Osteocyte (in vitro differentiated cells): ENCODE measurements around the gene STARD13. TPM values are rescaled to one million over a fixed set of nuclear protein-coding genes. Genes with fewer than 3 reads are reported as not detected.
A peak's percentile ranks its signal among the peaks of the same experiment; 100 is the strongest.
"Not testable (repeated sequence)": the region's sequence is repeated elsewhere in the genome, so short reads cannot be mapped to it uniquely, and the experiment has no call there.

Experiments used
- DNase-seq: peaks from one replicate; pipeline ENCODE4 v3.0.0; 2021; ENCODE audit warnings: mixed read lengths; ENCODE audit not compliant: unreplicated experiment; ENCODE audit errors: extremely low spot score
- H3K27ac Mint-ChIP-seq: one replicate; pipeline ENCODE4 v1.8.0; 2021; ENCODE audit warnings: mild to moderate bottlenecking, mixed read lengths; ENCODE audit not compliant: unreplicated experiment
- H3K27me3 Mint-ChIP-seq: one replicate; pipeline ENCODE4 v1.8.0; 2021; ENCODE audit warnings: mixed read lengths; ENCODE audit not compliant: unreplicated experiment
- H3K36me3 Mint-ChIP-seq: one replicate; pipeline ENCODE4 v1.8.0; 2021; ENCODE audit warnings: mixed read lengths; ENCODE audit not compliant: unreplicated experiment
- H3K4me1 Mint-ChIP-seq: one replicate; pipeline ENCODE4 v1.8.0; 2021; ENCODE audit warnings: mixed read lengths; ENCODE audit not compliant: unreplicated experiment
- H3K4me3 Mint-ChIP-seq: one replicate; pipeline ENCODE4 v1.8.0; 2021; ENCODE audit warnings: mild to moderate bottlenecking, moderate library complexity, mixed read lengths; ENCODE audit not compliant: unreplicated experiment
- H3K9me3 Mint-ChIP-seq: one replicate; pipeline ENCODE4 v1.8.0; 2021; ENCODE audit warnings: mixed read lengths; ENCODE audit not compliant: unreplicated experiment
- total RNA-seq: library from RNA; stranded (reverse); gene quantifications from 2 replicates; pipeline ENCODE4 v1.2.1, GENCODE V29; 2021
- TF ChIP-seq, protein P1 (sequence below): fragments of 200-600 bp; sonication (generic); IDR thresholded peaks from 2 replicates; pipeline ENCODE4 v1.5.0; 2021; ENCODE audit warnings: antibody characterized with exemption, mild to moderate bottlenecking, moderate library complexity

Gene STARD13
- total RNA-seq, 1 donor from 2014 or later, result 72.0 TPM

DNA sequence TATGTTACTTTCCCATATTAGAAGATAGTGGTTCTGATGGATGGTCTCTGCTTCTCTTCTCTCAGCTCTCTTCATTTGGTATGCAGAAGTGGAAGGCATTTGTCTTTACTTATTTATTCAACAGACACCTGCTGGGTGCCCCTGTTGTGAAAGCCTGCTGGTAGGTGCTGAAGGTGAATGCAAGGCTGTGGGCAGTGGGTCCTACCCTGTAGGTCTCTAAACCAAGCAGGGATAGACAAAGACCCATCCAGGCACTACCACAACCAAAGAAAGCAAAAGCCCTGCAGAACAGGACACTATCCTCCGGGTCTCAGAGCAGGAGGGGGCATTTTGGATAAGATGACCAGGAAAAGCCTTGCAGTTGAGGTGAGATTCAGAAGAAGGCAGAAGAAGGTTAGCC lies 106.1 kb downstream of the STARD13 start:
- no peaks in the 10 kb centered on the region for H3K9me3 Mint-ChIP-seq
- H3K27ac Mint-ChIP-seq, result peak overlapping the region; percentile 90
- no peaks in the 10 kb centered on the region for H3K27me3 Mint-ChIP-seq
- H3K4me1 Mint-ChIP-seq, result peaks cover 93% of the 10 kb centered on the region
- no peak for DNase-seq
- peaks cover 25% of the 10 kb centered on the region for H3K36me3 Mint-ChIP-seq
- TF ChIP-seq, protein P1, sequence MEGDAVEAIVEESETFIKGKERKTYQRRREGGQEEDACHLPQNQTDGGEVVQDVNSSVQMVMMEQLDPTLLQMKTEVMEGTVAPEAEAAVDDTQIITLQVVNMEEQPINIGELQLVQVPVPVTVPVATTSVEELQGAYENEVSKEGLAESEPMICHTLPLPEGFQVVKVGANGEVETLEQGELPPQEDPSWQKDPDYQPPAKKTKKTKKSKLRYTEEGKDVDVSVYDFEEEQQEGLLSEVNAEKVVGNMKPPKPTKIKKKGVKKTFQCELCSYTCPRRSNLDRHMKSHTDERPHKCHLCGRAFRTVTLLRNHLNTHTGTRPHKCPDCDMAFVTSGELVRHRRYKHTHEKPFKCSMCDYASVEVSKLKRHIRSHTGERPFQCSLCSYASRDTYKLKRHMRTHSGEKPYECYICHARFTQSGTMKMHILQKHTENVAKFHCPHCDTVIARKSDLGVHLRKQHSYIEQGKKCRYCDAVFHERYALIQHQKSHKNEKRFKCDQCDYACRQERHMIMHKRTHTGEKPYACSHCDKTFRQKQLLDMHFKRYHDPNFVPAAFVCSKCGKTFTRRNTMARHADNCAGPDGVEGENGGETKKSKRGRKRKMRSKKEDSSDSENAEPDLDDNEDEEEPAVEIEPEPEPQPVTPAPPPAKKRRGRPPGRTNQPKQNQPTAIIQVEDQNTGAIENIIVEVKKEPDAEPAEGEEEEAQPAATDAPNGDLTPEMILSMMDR, result no peak
- H3K4me3 Mint-ChIP-seq, result no peak overlapping the region

DNA sequence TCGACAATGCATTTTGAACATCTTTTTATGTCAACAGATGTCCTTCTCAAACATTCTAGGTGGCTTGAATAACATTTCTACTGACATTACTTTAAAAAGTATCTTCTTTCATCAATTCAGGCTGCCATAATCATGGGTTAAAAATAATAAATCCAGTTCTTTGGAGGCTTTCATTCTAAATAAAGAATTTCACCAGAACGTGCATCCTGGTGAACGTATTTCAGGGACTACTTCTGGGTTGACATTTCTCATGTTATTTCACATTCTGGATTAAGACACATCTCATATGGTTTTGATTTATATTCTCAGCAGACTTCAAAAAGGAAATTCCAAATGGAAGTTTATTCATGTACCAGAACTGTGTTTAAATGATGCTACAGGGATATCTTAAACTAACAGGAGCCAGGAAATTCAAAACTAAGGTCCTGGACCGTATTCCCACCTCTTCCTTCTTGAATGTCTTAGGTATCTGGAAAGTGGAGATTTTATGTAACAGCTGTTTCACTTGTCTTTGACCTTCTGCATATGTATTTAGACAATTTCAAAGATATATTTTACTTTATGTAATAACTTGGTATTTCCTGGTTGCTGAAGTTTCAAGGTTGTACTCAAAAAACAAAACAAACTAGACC lies 107.2 kb downstream of the STARD13 start:
- DNase-seq, result no peak
- Mint-ChIP-seq H3K27me3 (no peaks in the 10 kb centered on the region), H3K4me3 (no peak overlapping the region), H3K9me3 (no peaks in the 10 kb centered on the region), H3K4me1 (peaks cover 91% of the 10 kb centered on the region), H3K36me3 (peaks cover 25% of the 10 kb centered on the region), H3K27ac (peak overlapping the region; percentile 90)
- TF ChIP-seq, protein P1, result no peak

DNA sequence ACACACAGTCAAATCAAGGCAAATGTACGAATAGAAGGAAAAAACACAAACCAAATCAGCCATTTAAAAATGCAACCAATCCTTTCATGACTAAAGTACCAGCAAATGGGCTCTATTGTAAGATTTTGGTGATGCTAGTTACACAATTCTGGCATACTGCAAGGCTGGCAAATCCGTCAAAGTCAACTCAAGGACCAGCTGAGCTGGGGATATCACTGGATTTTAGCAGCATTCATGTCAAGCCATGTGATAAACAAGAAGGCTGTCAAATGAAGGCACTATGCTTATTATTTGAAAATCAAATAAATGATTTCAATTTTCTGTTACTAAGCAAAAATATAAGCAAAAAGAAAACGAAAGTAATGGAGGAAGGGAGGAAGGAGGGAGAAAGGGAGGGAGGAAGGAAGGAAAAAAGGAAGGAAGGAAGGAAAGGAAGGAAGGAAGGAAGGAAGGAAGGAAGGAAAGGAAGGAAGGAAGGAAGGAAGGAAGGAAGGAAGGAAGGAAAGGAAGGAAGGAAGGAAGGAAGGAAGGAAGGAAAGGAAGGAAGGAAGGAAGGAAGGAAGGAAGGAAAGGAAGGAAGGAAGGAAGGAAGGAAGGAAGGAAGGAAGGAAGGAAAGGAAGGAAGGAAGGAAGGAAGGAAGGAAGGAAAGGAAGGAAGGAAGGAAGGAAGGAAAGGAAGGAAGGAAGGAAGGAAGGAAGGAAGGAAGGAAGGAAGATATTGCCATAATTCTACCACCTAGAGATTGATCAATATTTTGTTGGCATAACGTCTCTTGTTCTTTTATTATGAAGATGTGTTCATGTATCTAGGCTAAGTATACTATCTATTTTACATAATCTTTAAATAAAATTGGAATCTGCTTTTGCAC lies 108.0 kb downstream of the STARD13 start:
- Mint-ChIP-seq H3K4me1 (peaks cover 91% of the 10 kb centered on the region), H3K27ac (peak overlapping the region; percentile 98), H3K36me3 (peaks cover 20% of the 10 kb centered on the region)
- H3K27me3 Mint-ChIP-seq, H3K4me3 Mint-ChIP-seq, H3K9me3 Mint-ChIP-seq, DNase-seq: not testable (repeated sequence)

DNA sequence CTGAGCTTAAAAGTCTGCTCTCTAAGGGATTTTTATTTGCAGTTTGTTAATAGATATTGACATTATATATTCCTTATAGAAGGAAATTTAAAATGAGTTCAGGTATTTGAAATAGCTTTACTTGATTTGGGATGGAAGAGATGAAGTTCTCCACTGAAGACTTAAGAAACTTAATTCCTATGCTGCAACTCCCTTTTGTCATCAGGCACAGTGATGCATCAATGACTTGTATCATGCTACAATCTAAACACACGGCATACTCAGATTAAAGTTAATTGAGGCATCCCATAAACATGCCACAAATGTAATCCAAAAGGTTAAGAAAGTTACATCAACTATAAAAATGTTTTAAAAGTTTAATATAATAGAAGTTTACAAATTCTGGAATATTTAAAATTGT lies 109.0 kb downstream of the STARD13 start:
- TF ChIP-seq, protein P1, result no peak
- DNase-seq, result no peak

DNA sequence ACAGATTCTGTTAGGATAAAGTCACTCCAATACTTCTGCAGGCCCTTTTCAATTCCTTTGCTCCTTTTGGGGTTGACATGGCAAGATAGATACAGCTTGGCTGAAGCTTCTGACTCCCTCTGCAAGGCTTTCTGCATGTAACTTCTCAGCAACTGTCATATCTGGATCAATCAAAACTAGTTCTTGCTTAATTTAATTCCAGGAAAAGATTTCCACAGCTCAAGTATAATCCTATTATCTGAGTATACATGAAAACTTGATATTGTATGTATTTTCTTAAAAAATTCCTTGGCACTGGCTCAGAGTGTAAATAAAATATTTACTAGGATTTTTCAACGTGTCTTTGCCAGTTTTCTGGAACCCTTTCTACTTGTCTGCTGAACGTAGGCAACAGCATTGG lies 109.6 kb downstream of the STARD13 start:
- Mint-ChIP-seq H3K27me3 (no peaks in the 10 kb centered on the region), H3K36me3 (peaks cover 21% of the 10 kb centered on the region), H3K9me3 (no peaks in the 10 kb centered on the region), H3K27ac (peak overlapping the region; percentile 98), H3K4me3 (no peak overlapping the region), H3K4me1 (peaks cover 91% of the 10 kb centered on the region)
- no peak for DNase-seq
- TF ChIP-seq, protein P1, result no peak

More for the DNA sequence above, 109.0 kb downstream of the STARD13 start:
- no peak overlapping the region for H3K4me3 Mint-ChIP-seq
- H3K27me3 Mint-ChIP-seq, result no peaks in the 10 kb centered on the region
- H3K36me3 Mint-ChIP-seq, result peaks cover 20% of the 10 kb centered on the region
- no peaks in the 10 kb centered on the region for H3K9me3 Mint-ChIP-seq
- H3K27ac Mint-ChIP-seq, result peak overlapping the region; percentile 98
- H3K4me1 Mint-ChIP-seq, result peaks cover 91% of the 10 kb centered on the region
